SKM-1 treated with dmso at 0.1 percent for 144 hours (cell line): Measurements from ENCODE around the gene METTL27.
"Not testable (repeated sequence)": the region's sequence is repeated elsewhere in the genome, so short reads cannot be mapped to it uniquely, and the experiment has no call there.

Experiments used
- DNase-seq: peaks from one replicate; lab custom pipeline; 2025; ENCODE audit not compliant: unreplicated experiment; lab: John Stamatoyannopoulos, UW

METTL27 gene

GRCh38 chr7:73821597-73822285, 20.6 kb downstream of the METTL27 start:
- not testable (repeated sequence) for DNase-seq

GRCh38 chr7:73820013-73820412, 22.3 kb downstream of the METTL27 start:
- no peak for DNase-seq

GRCh38 chr7:73817121-73817520, 25.2 kb downstream of the METTL27 start:
- no peak for DNase-seq

- DNase-seq, result no peak
Measured at GRCh38 chr7:73815436-73815835, 26.9 kb downstream of the METTL27 start.

GRCh38 chr7:73812996-73813395, 29.3 kb downstream of the METTL27 start:
- DNase-seq, result no peak

- peak; percentile 58 for DNase-seq
Measured at GRCh38 chr7:73811760-73812168, 30.6 kb downstream of the METTL27 start.

GRCh38 chr7:73810998-73811360, 31.3 kb downstream of the METTL27 start:
- DNase-seq, result no peak

GRCh38 chr7:73809467-73809951, 32.8 kb downstream of the METTL27 start:
- DNase-seq, result no peak

GRCh38 chr7:73802459-73802858, 39.9 kb downstream of the METTL27 start:
- no peak for DNase-seq

- no peak for DNase-seq
Measured at GRCh38 chr7:73801577-73801976, 40.7 kb downstream of the METTL27 start.

GRCh38 chr7:73799282-73800141, 42.8 kb downstream of the METTL27 start:
- no peak for DNase-seq

GRCh38 chr7:73797176-73797575, 45.1 kb downstream of the METTL27 start:
- not testable (repeated sequence) for DNase-seq

GRCh38 chr7:73796656-73797055, 45.7 kb downstream of the METTL27 start:
- not testable (repeated sequence) for DNase-seq

- DNase-seq, result not testable (repeated sequence)
Measured at GRCh38 chr7:73795188-73795587, 47.1 kb downstream of the METTL27 start.

GRCh38 chr7:73791170-73791690, 51.1 kb downstream of the METTL27 start:
- not testable (repeated sequence) for DNase-seq

GRCh38 chr7:73789051-73789450, 53.3 kb downstream of the METTL27 start:
- no peak for DNase-seq

- DNase-seq, result not testable (repeated sequence)
Measured at GRCh38 chr7:73787786-73788048, 54.6 kb downstream of the METTL27 start.

- DNase-seq, result no peak
Measured at GRCh38 chr7:73786588-73786987, 55.7 kb downstream of the METTL27 start.
